HL-60/S4 treated with retinoic acid at 250 ng/mL for 4 days and 3 days (cell line): ENCODE results near the gene PKD1L1.
"Not testable (repeated sequence)": the region's sequence is repeated elsewhere in the genome, so short reads cannot be mapped to it uniquely, and the experiment has no call there.

Source experiments
- in situ Hi-C: fragments of 300-500 bp; cut with MboI; formaldehyde crosslinking; loops from 2 replicates; pipeline ENCODE4 v1.7.0; 2022; ENCODE audit warnings: low sequenced_read_pairs

The PKD1L1 gene

GRCh38 chr7:47940088-47941013 is 7.9 kb downstream of the PKD1L1 start:
- in situ Hi-C loops, result loop anchor here (10.0 kb wide), 1 partner anchor 174 kb away; no protein-coding TSS in a partner anchor

DNA sequence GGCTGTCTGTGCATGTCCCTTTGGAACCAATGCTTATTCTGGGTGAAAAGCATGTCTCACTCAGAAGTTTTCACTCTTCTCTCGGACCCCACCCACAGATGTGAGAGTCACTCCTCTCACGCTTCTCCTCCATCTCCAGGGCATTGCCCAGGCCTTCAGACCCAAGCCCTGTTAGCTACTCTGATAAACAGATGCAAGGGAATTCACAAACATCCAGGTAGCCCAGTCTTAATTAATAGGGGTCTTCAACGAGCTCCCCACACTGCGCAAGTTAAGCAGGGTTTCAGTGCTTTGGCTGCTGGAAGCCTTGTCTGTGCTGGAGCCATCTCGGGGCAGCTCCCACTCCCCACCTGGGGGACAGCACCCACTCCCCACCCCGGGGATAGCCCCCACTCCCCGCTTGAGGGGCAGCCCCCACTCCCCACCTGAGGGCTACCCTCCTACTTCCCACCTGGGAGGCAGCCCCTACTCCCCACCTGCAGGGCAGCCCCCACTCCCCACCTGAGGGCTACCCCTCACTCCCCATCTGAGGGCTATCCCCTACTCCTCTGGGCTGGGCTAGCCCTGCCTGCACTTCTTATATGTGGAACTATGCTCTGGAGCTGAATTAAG is 8.7 kb downstream of the PKD1L1 start:
- in situ Hi-C loops, result loop anchor here (10.0 kb wide), 1 partner anchor 175 kb away; no protein-coding TSS in a partner anchor

- in situ Hi-C loops, result no loop called here
Observed at GRCh38 chr7:47938574-47939165, 9.6 kb downstream of the PKD1L1 start.

GRCh38 chr7:47937711-47938573 is 10.3 kb downstream of the PKD1L1 start:
- in situ Hi-C loops, result no loop called here

GRCh38 chr7:47937065-47937687 is 11.1 kb downstream of the PKD1L1 start:
- in situ Hi-C loops, result no loop called here

DNA sequence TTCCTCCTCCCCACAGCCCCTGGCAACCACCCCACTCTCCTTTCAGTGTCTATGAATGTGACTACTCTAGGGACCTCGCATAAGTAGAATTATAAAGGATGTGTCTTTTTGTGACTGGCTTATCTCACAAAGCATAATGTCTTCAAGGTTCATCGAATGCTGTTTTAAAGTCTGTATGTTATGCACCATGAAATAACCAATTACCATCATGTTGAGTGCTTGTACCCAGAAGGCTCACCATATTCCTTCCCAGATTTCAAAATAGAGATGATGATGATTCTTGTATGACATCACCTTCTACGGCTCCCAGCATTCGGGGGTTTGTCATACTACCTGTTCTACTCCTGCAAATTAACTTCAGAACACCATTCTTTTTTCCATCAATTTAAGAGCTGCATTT is 11.9 kb downstream of the PKD1L1 start:
- in situ Hi-C loops, result no loop called here

- in situ Hi-C loops, result no loop called here
Observed at GRCh38 chr7:47935336-47935735, 12.9 kb downstream of the PKD1L1 start.

GRCh38 chr7:47934831-47935230 is 13.4 kb downstream of the PKD1L1 start:
- in situ Hi-C loops, result no loop called here

- in situ Hi-C loops, result no loop called here
Observed at GRCh38 chr7:47933215-47933614, 15.1 kb downstream of the PKD1L1 start.

DNA sequence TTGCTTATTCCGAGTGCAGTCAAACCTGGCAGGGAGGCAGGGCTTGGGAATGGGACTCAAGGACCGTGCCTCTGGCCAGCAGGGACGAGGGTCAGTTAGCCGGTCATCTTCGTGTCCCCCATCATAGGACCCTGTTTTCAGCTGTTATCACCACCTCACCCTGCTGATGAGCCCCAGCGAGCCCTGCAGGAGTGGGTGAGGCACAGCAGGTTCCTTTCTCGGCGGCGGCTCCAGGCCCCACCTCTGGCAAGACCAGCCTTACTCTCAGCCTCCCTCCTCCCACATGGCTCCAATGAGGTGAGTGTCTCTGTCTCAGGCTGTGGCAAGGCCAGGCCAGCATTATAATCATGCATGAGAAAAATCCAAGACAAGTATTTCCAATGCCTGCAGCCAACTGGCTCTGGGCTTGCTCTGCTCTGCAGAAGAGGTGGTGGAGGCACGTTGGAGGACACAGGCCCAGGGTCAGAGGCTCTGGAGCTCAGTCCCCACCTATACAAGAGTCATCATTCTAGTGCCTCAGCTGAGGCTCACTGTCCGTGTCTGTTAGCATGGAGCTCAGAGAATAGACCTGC is 15.7 kb downstream of the PKD1L1 start:
- in situ Hi-C loops, result no loop called here

- in situ Hi-C loops, result no loop called here
Observed at GRCh38 chr7:47932016-47932415, 16.2 kb downstream of the PKD1L1 start.

GRCh38 chr7:47931005-47932004 is 17.0 kb downstream of the PKD1L1 start:
- in situ Hi-C loops, result no loop called here

DNA sequence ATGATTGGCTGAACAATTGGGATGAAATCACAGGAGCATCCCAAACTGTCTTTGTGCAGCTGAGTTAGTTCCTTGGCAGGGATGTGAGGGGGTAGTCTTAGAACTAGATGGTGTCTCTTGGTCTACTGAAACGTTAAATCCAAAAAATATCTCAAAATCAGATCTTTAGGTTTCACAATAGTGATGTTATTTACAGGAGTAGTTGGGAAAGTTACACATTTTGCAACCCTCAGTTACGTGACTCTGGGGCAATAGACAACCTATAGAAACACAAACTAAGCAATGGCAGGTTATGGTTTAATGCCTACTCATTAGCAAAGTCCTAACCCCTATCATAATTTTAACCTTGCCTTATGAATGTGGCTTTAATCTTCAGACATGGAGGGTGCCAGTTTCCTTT is 24.0 kb downstream of the PKD1L1 start:
- in situ Hi-C loops, result no loop called here

DNA sequence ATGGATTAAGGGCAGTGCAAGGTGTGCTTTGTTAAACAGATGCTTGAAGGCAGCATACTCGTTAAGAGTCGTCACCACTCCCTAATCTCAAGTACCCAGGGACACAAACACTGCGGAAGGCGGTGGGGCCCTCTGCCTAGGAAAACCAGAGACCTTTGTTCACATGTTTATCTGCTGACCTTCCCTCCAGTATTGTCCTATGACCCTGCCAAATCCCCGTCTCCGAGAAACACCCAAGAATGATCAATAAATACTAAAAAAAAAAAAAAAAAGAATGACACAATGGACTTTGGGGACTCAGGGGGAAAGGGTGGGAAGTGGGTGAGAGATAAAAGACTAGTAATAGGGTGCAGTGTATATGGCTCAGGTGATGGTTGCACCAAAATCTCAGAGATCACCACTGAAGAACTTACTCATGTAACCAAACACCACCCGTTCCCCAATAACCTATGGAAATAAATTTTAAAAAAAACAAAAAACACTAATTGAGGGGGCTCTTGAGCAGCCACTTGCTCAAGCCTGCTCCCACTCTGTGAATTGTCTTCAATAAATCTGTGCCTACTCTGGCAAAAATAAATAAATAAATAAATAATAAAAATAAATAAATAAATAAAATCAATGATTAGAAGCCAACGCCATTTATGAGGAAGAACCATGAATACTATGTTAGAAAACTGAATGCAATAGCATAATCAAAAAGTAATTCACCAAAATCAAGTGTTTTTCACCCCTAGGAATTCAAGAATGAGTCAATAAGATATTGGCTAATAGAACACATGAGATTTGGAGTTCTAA is 25.0 kb downstream of the PKD1L1 start:
- in situ Hi-C loops, result not testable (repeated sequence)

- in situ Hi-C loops, result not testable (repeated sequence)
Observed at GRCh38 chr7:47916514-47916913, 31.8 kb downstream of the PKD1L1 start.

- in situ Hi-C loops, result no loop called here
Observed at GRCh38 chr7:47915616-47915976, 32.7 kb downstream of the PKD1L1 start.

- in situ Hi-C loops, result no loop called here
Observed at GRCh38 chr7:47914717-47915615, 33.3 kb downstream of the PKD1L1 start.
